ENCODE measurements around the gene AQP6. TPM values are rescaled to one million over a fixed set of nuclear protein-coding genes. Genes with fewer than 3 reads are reported as not detected.
A peak's percentile ranks its signal among the peaks of the same experiment; 100 is the strongest.

The AQP6 gene
- total RNA-seq, 1 experiment from 2014 or later, result 0.31 TPM

GRCh38 chr12:49957570-49957967, 15.2 kb upstream of the AQP6 start:
- intact Hi-C loops (cut with micrococcal nuclease; ENCODE audit: unreplicated experiment) (loop anchor here (10.0 kb wide), 1 partner anchor 183 kb away; no protein-coding TSS in a partner anchor), in situ Hi-C loops (cut with HindIII; ENCODE audit: low pct_unique_long_range_greater_than_20kb, low sequenced_read_pairs) (no loop called here)
- ChIA-PET POLR2A (no interaction called here), CTCF (no interaction called here)
- no peak for DNase-seq (ENCODE audit: low read depth, low spot score)
- Histone ChIP-seq H3K36me3 (ENCODE audit: control insufficient read depth, insufficient read depth, low read length) (no peaks in the 10 kb centered on the region), H3K9me3 (ENCODE audit: control insufficient read depth, insufficient read depth, low read depth, low read length) (no peaks in the 10 kb centered on the region), H3K27ac (ENCODE audit: low read length) (peak overlapping the region; percentile 44; the same call in 1 of the 2 replicates), H3K4me3 (ENCODE audit: low read depth in 2 of 2, low read length in 2 of 2) (no peak overlapping the region), H3K27me3 (ENCODE audit: control insufficient read depth, insufficient read depth, low read length) (no peaks in the 10 kb centered on the region), H3K4me1 (ENCODE audit: control insufficient read depth, insufficient read depth, low read length) (peaks cover 24% of the 10 kb centered on the region)
- no peak for TF ChIP-seq TCF7L2 (IDR thresholded peaks at IDR 0.05; ENCODE audit: low read depth, low read length)
- no TSS peak for BruUV-seq (replicated peaks)
- ATAC-seq, result no peak

- intact Hi-C loops (cut with micrococcal nuclease; ENCODE audit: unreplicated experiment) (loop anchor here (10.0 kb wide), 1 partner anchor 185 kb away; no protein-coding TSS in a partner anchor), in situ Hi-C loops (cut with HindIII; ENCODE audit: low pct_unique_long_range_greater_than_20kb, low sequenced_read_pairs) (no loop called here)
- DNase-seq (ENCODE audit: low read depth, low spot score) (no peak), ATAC-seq (peak; percentile 81)
- BruUV-seq (replicated peaks), result no TSS peak
- ChIA-PET POLR2A (interaction anchor here (0.6 kb wide), 1 partner anchor 9 kb away, joined by 3 read pairs; no protein-coding TSS in a partner anchor), CTCF (interaction anchor here (0.6 to 1.6 kb wide), 3 partner anchors 9 to 44 kb away, joined by 3 to 5 read pairs (median 4); no protein-coding TSS in a partner anchor)
- Histone ChIP-seq H3K4me1 (ENCODE audit: control insufficient read depth, insufficient read depth, low read length) (peaks cover 33% of the 10 kb centered on the region), H3K27ac (ENCODE audit: low read length) (peak overlapping the region; percentile 80), H3K9me3 (ENCODE audit: control insufficient read depth, insufficient read depth, low read depth, low read length) (no peaks in the 10 kb centered on the region), H3K27me3 (ENCODE audit: control insufficient read depth, insufficient read depth, low read length) (no peaks in the 10 kb centered on the region), H3K36me3 (ENCODE audit: control insufficient read depth, insufficient read depth, low read length) (no peaks in the 10 kb centered on the region), H3K4me3 (ENCODE audit: low read depth in 2 of 2, low read length in 2 of 2) (no peak overlapping the region)
- TF ChIP-seq REST (IDR thresholded peaks at IDR 0.05; ENCODE audit: insufficient read depth in 1 of 2, low read depth in 2 of 2, low read length in 1 of 2) (no peak), SIN3A (IDR thresholded peaks at IDR 0.05; ENCODE audit: borderline replicate concordance, insufficient read depth, low read depth, low read length) (no peak), POLR2AphosphoS5 (IDR thresholded peaks at IDR 0.05; ENCODE audit: low read depth, low read length) (no peak; the same call in 1 of the 2 replicates)
These were observed 12.9 kb upstream of the AQP6 start for GRCh38 chr12:49959685-49960473.

- Histone ChIP-seq H3K4me3 (ENCODE audit: low read depth in 2 of 2, low read length in 2 of 2) (no peak overlapping the region), H3K27ac (ENCODE audit: low read length) (peak overlapping the region; percentile 80), H3K36me3 (ENCODE audit: control insufficient read depth, insufficient read depth, low read length) (no peaks in the 10 kb centered on the region), H3K9me3 (ENCODE audit: control insufficient read depth, insufficient read depth, low read depth, low read length) (no peaks in the 10 kb centered on the region), H3K27me3 (ENCODE audit: control insufficient read depth, insufficient read depth, low read length) (no peaks in the 10 kb centered on the region), H3K4me1 (ENCODE audit: control insufficient read depth, insufficient read depth, low read length) (peaks cover 33% of the 10 kb centered on the region)
- no peak for TF ChIP-seq CTCF (IDR thresholded peaks at IDR 0.05)
- TF ChIP-seq REST (IDR thresholded peaks at IDR 0.05; ENCODE audit: insufficient read depth in 1 of 2, low read depth in 2 of 2, low read length in 1 of 2), result no peak
- no peak for TF ChIP-seq TCF7L2 (IDR thresholded peaks at IDR 0.05; ENCODE audit: low read depth, low read length)
- no peak for TF ChIP-seq POLR2AphosphoS5 (IDR thresholded peaks at IDR 0.05; ENCODE audit: low read depth, low read length)
- TF ChIP-seq SIN3A (IDR thresholded peaks at IDR 0.05; ENCODE audit: borderline replicate concordance, insufficient read depth, low read depth, low read length), result no peak
- ATAC-seq (no peak), DNase-seq (ENCODE audit: low read depth, low spot score) (no peak)
- BruUV-seq (replicated peaks), result no TSS peak
- in situ Hi-C loops (cut with HindIII; ENCODE audit: low pct_unique_long_range_greater_than_20kb, low sequenced_read_pairs), result no loop called here
- ChIA-PET CTCF (interaction anchor here (0.6 to 1.6 kb wide), 3 partner anchors 8 to 116 kb away, joined by 3 to 5 read pairs (median 4); no protein-coding TSS in a partner anchor), POLR2A (interaction anchor here (0.6 kb wide), 1 partner anchor 63 kb away, joined by 4 read pairs; no protein-coding TSS in a partner anchor)
- intact Hi-C loops (cut with micrococcal nuclease; ENCODE audit: unreplicated experiment), result no loop called here
These were observed 12.2 kb upstream of the AQP6 start for GRCh38 chr12:49960474-49961110.

Data from Panc1 (cell line).